Esophagus muscularis mucosa (tissue), 4 donors: ENCODE results near the gene PLD5.

Experiments used
- CTCF ChIP-seq, 3 experiments: fragments of 200-600 bp in 2 of 3; fragments of 450-650 bp in 1 of 3; sonication (generic) in 2 of 3; IDR thresholded peaks; one replicate each; pipeline ENCODE4 v1.5.1; 2017 to 2019; ENCODE audit warnings: antibody characterized with exemption in 3 of 3, mild to moderate bottlenecking in 2 of 3, moderate library complexity in 1 of 3
- EP300 ChIP-seq: sonication (generic); formaldehyde crosslinking; IDR thresholded peaks from one replicate; pipeline ENCODE4 v1.6.1; 2017; ENCODE audit warnings: antibody characterized with exemption
- POLR2A ChIP-seq: fragments of 450-650 bp; IDR thresholded peaks from one replicate; pipeline ENCODE4 v1.6.1; 2017; ENCODE audit warnings: antibody characterized with exemption, moderate library complexity, mild to moderate bottlenecking, low read depth

- TF ChIP-seq CTCF (IDR thresholded peaks at IDR 0.05) = no peak
- TF ChIP-seq POLR2A = no peak
- TF ChIP-seq EP300 = no peak
Observed at GRCh38 chr1:242447689-242448088, 76.8 kb downstream of the PLD5 start.
